Lower lobe of right lung (tissue), 2 donors: ENCODE data around the gene MORN1. TPM values are rescaled to one million over a fixed set of nuclear protein-coding genes. Genes with fewer than 3 reads are reported as not detected.

Experiments
- ATAC-seq, 2 donors: fragments of 200-7000 bp; cut with Tn5 transposase; one replicate each; pipeline ENCODE4 v1.9.1; 2020 to 2022; ENCODE audit warnings: mild to moderate bottlenecking in 2 of 2, moderate library complexity in 2 of 2
- DNase-seq: peaks from one replicate; pipeline ENCODE4 v3.0.0-alpha.2; 2020
- H3K27ac ChIP-seq: fragments of 200-600 bp; one replicate; pipeline ENCODE4 v1.8.0; 2022
- H3K27me3 ChIP-seq: fragments of 200-600 bp; one replicate; pipeline ENCODE4 v1.8.0; 2022; ENCODE audit warnings: low read depth
- H3K36me3 ChIP-seq: fragments of 200-600 bp; one replicate; pipeline ENCODE4 v1.8.0; 2022; ENCODE audit warnings: mild to moderate bottlenecking
- H3K4me1 ChIP-seq: fragments of 200-600 bp; one replicate; pipeline ENCODE4 v1.8.0; 2022
- H3K4me3 ChIP-seq: fragments of 200-600 bp; one replicate; pipeline ENCODE4 v1.8.0; 2022; ENCODE audit warnings: mild to moderate bottlenecking
- H3K9me3 ChIP-seq: fragments of 200-600 bp; one replicate; pipeline ENCODE4 v1.8.0; 2022
- CTCF ChIP-seq: fragments of 200-600 bp; IDR thresholded peaks from one replicate; pipeline ENCODE4 v1.8.0; 2022; ENCODE audit warnings: antibody characterized with exemption, mild to moderate bottlenecking
- intact Hi-C: fragments of 100-400 bp; cut with DNase I; formaldehyde crosslinking; loops from one replicate; pipeline ENCODE4 v1.11.0; 2022
- total RNA-seq: library from RNA; stranded (reverse); fragmentation: NEBNext Ultra II Directional; extraction: Animal tissue kit (Norgen Biotek cat#: 25700); gene quantifications from one replicate; pipeline ENCODE4 v1.2.1, GENCODE V29; 2021
- donor health status: DM: no; HTN: yes; CAD: no; lungs with severe emphysema.

The MORN1 gene
- total RNA-seq, 1 donor from 2014 or later: 13.4 TPM

GRCh38 chr1:2432441-2432844 is 41.1 kb upstream of the MORN1 start:
- Histone ChIP-seq H3K4me3 (no peak overlapping the region), H3K4me1 (no peaks in the 10 kb centered on the region), H3K27me3 (peaks cover 53% of the 10 kb centered on the region), H3K9me3 (peaks cover 5% of the 10 kb centered on the region), H3K36me3 (no peaks in the 10 kb centered on the region), H3K27ac (no peak overlapping the region)
- ATAC-seq (no peak), DNase-seq (no peak)
- no peak for TF ChIP-seq CTCF
- intact Hi-C loops: no loop called here

- peaks cover 60% of the 10 kb centered on the region for H3K27me3 ChIP-seq
- no peaks in the 10 kb centered on the region for H3K4me1 ChIP-seq
- no peak overlapping the region for H3K27ac ChIP-seq
- ATAC-seq (no peak), DNase-seq (no peak)
- H3K36me3 ChIP-seq: no peaks in the 10 kb centered on the region
- H3K4me3 ChIP-seq: no peak overlapping the region
- H3K9me3 ChIP-seq: peaks cover 5% of the 10 kb centered on the region
- TF ChIP-seq CTCF: no peak
- intact Hi-C loops: no loop called here
These were observed 40.2 kb upstream of the MORN1 start for GRCh38 chr1:2431518-2431917.

- TF ChIP-seq CTCF: no peak
- peaks cover 5% of the 10 kb centered on the region for H3K9me3 ChIP-seq
- H3K4me1 ChIP-seq: no peaks in the 10 kb centered on the region
- peaks cover 60% of the 10 kb centered on the region for H3K27me3 ChIP-seq
- no peak overlapping the region for H3K4me3 ChIP-seq
- DNase-seq: no peak
- ATAC-seq: no peak
- intact Hi-C loops: no loop called here
- H3K36me3 ChIP-seq: no peaks in the 10 kb centered on the region
- H3K27ac ChIP-seq: no peak overlapping the region
These were observed 39.7 kb upstream of the MORN1 start for GRCh38 chr1:2431103-2431502.

- Histone ChIP-seq H3K4me1 (no peaks in the 10 kb centered on the region), H3K4me3 (no peak overlapping the region), H3K36me3 (no peaks in the 10 kb centered on the region), H3K27ac (no peak overlapping the region), H3K27me3 (peaks cover 60% of the 10 kb centered on the region), H3K9me3 (peaks cover 5% of the 10 kb centered on the region)
- DNase-seq (no peak), ATAC-seq (no peak)
- intact Hi-C loops: no loop called here
- TF ChIP-seq CTCF: no peak
These were observed 39.2 kb upstream of the MORN1 start for GRCh38 chr1:2430592-2430973.

- DNase-seq (no peak), ATAC-seq (no peak)
- Histone ChIP-seq H3K4me3 (no peak overlapping the region), H3K27me3 (peaks cover 55% of the 10 kb centered on the region), H3K4me1 (no peaks in the 10 kb centered on the region), H3K36me3 (no peaks in the 10 kb centered on the region), H3K27ac (no peak overlapping the region), H3K9me3 (peaks cover 5% of the 10 kb centered on the region)
- intact Hi-C loops: no loop called here
- TF ChIP-seq CTCF: peak; percentile 28
These were observed 38.6 kb upstream of the MORN1 start for GRCh38 chr1:2429780-2430591.
